HL-60 (cell line): ENCODE results near the gene HES5.

Source experiments
- DNase-seq, 2 experiments: peaks; one replicate each; pipeline ENCODE4 v3.0.0-alpha.2; 2010 to 2020; ENCODE audit warnings: low read depth in 1 of 2, low spot score in 1 of 2
- H3K27ac ChIP-seq: fragments of 250-450 bp; sonication (Bioruptor Pico); replicated peaks from 2 replicates; pipeline ENCODE4 v1.5.1; 2020; ENCODE audit warnings: mild to moderate bottlenecking, moderate library complexity
- H3K27me3 ChIP-seq: fragments of 250-450 bp; sonication (Bioruptor Pico); 2 replicates; pipeline ENCODE4 v1.5.1; 2021; ENCODE audit warnings: mild to moderate bottlenecking, moderate library complexity; ENCODE audit not compliant: insufficient read depth, poor library complexity, severe bottlenecking
- H3K4me3 ChIP-seq: replicated peaks from 2 replicates; pipeline ENCODE4 v1.5.1; 2011; ENCODE audit warnings: mild to moderate bottlenecking, control low read depth, low read length; ENCODE audit not compliant: insufficient read depth
- GABPA ChIP-seq: IDR thresholded peaks from 2 replicates; pipeline ENCODE4 v1.6.1; 2012; ENCODE audit warnings: low read depth
- POLR2AphosphoS5 ChIP-seq: IDR thresholded peaks from 2 replicates; pipeline ENCODE4 v1.6.1; 2012; ENCODE audit warnings: low read depth
- SPI1 ChIP-seq: IDR thresholded peaks from 2 replicates; pipeline ENCODE4 v1.6.1; 2012; ENCODE audit warnings: low read depth, mild to moderate bottlenecking, borderline replicate concordance
- TF ChIP-seq, protein P1 (sequence below): IDR thresholded peaks from 2 replicates; pipeline ENCODE4 v1.6.1; 2012; ENCODE audit warnings: low read depth; ENCODE audit not compliant: insufficient replicate concordance
- TF ChIP-seq, protein P2 (sequence below): IDR thresholded peaks from one replicate; pipeline ENCODE4 v1.5.1; 2011; ENCODE audit warnings: low read length, control low read depth, inconsistent platforms; ENCODE audit not compliant: insufficient read depth

The HES5 gene

DNA sequence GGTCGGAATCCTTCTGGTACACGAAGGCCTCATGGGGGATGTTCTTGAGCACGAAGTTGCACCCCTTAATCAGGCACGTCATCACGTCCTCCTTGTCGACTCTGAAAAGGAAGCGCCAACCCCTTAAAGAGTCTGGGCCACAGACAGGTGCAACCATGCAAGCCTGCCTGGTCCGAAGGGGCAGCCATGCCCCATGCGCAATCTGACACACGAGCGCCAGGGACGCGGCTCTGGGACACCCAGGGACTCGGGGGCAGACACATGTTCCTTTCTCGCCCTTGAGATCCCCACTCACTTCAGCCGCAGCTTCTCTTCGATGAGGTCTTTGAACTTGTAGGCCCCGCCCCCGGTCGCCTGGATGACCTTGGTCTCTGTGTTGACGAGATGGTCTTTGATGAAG lies 9.3 kb downstream of the HES5 start:
- no peaks in the 10 kb centered on the region for H3K27me3 ChIP-seq
- H3K27ac ChIP-seq, result no peak overlapping the region
- no peak for TF ChIP-seq SPI1
- no peak for TF ChIP-seq GABPA
- TF ChIP-seq POLR2AphosphoS5, result no peak
- TF ChIP-seq, protein P1, sequence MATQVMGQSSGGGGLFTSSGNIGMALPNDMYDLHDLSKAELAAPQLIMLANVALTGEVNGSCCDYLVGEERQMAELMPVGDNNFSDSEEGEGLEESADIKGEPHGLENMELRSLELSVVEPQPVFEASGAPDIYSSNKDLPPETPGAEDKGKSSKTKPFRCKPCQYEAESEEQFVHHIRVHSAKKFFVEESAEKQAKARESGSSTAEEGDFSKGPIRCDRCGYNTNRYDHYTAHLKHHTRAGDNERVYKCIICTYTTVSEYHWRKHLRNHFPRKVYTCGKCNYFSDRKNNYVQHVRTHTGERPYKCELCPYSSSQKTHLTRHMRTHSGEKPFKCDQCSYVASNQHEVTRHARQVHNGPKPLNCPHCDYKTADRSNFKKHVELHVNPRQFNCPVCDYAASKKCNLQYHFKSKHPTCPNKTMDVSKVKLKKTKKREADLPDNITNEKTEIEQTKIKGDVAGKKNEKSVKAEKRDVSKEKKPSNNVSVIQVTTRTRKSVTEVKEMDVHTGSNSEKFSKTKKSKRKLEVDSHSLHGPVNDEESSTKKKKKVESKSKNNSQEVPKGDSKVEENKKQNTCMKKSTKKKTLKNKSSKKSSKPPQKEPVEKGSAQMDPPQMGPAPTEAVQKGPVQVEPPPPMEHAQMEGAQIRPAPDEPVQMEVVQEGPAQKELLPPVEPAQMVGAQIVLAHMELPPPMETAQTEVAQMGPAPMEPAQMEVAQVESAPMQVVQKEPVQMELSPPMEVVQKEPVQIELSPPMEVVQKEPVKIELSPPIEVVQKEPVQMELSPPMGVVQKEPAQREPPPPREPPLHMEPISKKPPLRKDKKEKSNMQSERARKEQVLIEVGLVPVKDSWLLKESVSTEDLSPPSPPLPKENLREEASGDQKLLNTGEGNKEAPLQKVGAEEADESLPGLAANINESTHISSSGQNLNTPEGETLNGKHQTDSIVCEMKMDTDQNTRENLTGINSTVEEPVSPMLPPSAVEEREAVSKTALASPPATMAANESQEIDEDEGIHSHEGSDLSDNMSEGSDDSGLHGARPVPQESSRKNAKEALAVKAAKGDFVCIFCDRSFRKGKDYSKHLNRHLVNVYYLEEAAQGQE, result no peak
- TF ChIP-seq, protein P2, sequence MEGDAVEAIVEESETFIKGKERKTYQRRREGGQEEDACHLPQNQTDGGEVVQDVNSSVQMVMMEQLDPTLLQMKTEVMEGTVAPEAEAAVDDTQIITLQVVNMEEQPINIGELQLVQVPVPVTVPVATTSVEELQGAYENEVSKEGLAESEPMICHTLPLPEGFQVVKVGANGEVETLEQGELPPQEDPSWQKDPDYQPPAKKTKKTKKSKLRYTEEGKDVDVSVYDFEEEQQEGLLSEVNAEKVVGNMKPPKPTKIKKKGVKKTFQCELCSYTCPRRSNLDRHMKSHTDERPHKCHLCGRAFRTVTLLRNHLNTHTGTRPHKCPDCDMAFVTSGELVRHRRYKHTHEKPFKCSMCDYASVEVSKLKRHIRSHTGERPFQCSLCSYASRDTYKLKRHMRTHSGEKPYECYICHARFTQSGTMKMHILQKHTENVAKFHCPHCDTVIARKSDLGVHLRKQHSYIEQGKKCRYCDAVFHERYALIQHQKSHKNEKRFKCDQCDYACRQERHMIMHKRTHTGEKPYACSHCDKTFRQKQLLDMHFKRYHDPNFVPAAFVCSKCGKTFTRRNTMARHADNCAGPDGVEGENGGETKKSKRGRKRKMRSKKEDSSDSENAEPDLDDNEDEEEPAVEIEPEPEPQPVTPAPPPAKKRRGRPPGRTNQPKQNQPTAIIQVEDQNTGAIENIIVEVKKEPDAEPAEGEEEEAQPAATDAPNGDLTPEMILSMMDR, result no peak
- no peak for DNase-seq
- no peak overlapping the region for H3K4me3 ChIP-seq

DNA sequence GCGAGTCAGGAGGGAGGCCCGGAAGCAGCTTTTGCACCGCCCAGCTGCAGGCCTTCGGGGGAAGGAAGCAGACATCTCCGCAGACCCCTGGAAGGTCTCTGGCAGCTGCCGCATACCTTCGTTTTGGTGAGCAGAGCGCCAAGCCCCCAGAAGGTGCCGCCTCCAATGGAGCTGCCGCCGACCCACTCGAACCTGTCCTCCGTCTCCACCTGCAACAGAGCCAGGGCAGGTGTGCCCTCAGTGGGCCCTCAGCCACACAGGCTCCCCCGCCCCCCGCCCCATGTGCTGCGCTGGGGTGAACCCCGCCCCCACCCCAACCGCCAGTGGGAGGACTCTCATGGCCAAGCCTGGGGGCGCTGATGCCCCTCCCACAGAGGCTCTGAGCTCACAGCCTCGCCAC lies 9.9 kb downstream of the HES5 start:
- TF ChIP-seq, protein P1, result no peak
- TF ChIP-seq SPI1, result no peak
- no peak for TF ChIP-seq GABPA
- no peak for TF ChIP-seq POLR2AphosphoS5
- TF ChIP-seq, protein P2, result no peak
- no peak for DNase-seq
- Histone ChIP-seq H3K27me3 (no peaks in the 10 kb centered on the region), H3K27ac (no peak overlapping the region), H3K4me3 (no peak overlapping the region)

GRCh38 chr1:2519729-2520128 lies 10.3 kb downstream of the HES5 start:
- H3K27ac ChIP-seq, result no peak overlapping the region
- TF ChIP-seq, protein P2, result no peak
- TF ChIP-seq POLR2AphosphoS5 (no peak), GABPA (no peak), SPI1 (no peak)
- TF ChIP-seq, protein P1, result no peak
- DNase-seq, result no peak
- H3K4me3 ChIP-seq, result no peak overlapping the region
- no peaks in the 10 kb centered on the region for H3K27me3 ChIP-seq
